Stimulated activated naive CD8-positive, alpha-beta T cell treated with anti-CD3 and anti-CD28 coated beads, Interleukin-15, Interleukin-2, amounts not matched to agents 100 ng/mL and 50 ng/mL, for 24 hours (primary cell): ENCODE results near the gene DRC3.

Experiments
- H3K27ac Mint-ChIP-seq: one replicate; pipeline ENCODE4 v1.8.0; 2021; ENCODE audit warnings: mild to moderate bottlenecking, mixed read lengths
- H3K27me3 Mint-ChIP-seq: one replicate; pipeline ENCODE4 v1.8.0; 2021; ENCODE audit warnings: mixed read lengths
- H3K36me3 Mint-ChIP-seq: one replicate; pipeline ENCODE4 v1.8.0; 2021; ENCODE audit warnings: low read depth, mixed read lengths
- H3K4me1 Mint-ChIP-seq: one replicate; pipeline ENCODE4 v1.8.0; 2021; ENCODE audit warnings: low read depth, mixed read lengths
- H3K4me3 Mint-ChIP-seq: one replicate; pipeline ENCODE4 v1.8.0; 2021; ENCODE audit warnings: mild to moderate bottlenecking, mixed read lengths
- H3K9me3 Mint-ChIP-seq: one replicate; pipeline ENCODE4 v1.8.0; 2021; ENCODE audit warnings: mixed read lengths

DRC3 gene

GRCh38 chr17:18043491-18043890, 70.8 kb downstream of the DRC3 start:
- H3K4me3 Mint-ChIP-seq: no peak overlapping the region
- H3K4me1 Mint-ChIP-seq: peaks cover 27% of the 10 kb centered on the region

GRCh38 chr17:18044609-18045008, 71.9 kb downstream of the DRC3 start:
- Mint-ChIP-seq H3K4me1 (peaks cover 23% of the 10 kb centered on the region), H3K9me3 (no peaks in the 10 kb centered on the region), H3K36me3 (peaks cover 11% of the 10 kb centered on the region), H3K27ac (no peak overlapping the region), H3K4me3 (no peak overlapping the region), H3K27me3 (no peaks in the 10 kb centered on the region)

More at GRCh38 chr17:18043491-18043890, 70.8 kb downstream of the DRC3 start:
- Mint-ChIP-seq H3K27me3 (no peaks in the 10 kb centered on the region), H3K27ac (no peak overlapping the region), H3K9me3 (no peaks in the 10 kb centered on the region), H3K36me3 (peaks cover 15% of the 10 kb centered on the region)

- no peak overlapping the region for H3K4me3 Mint-ChIP-seq
- H3K9me3 Mint-ChIP-seq: no peaks in the 10 kb centered on the region
- H3K27ac Mint-ChIP-seq: no peak overlapping the region
- H3K27me3 Mint-ChIP-seq: no peaks in the 10 kb centered on the region
- H3K36me3 Mint-ChIP-seq: peaks cover 11% of the 10 kb centered on the region
- peaks cover 14% of the 10 kb centered on the region for H3K4me1 Mint-ChIP-seq
Observed at GRCh38 chr17:18045691-18046350, 73.2 kb downstream of the DRC3 start.

- Mint-ChIP-seq H3K27ac (no peak overlapping the region), H3K4me1 (no peaks in the 10 kb centered on the region)
Observed at GRCh38 chr17:18055597-18055996, 82.9 kb downstream of the DRC3 start.

GRCh38 chr17:18056214-18056613, 83.6 kb downstream of the DRC3 start:
- peaks cover 43% of the 10 kb centered on the region for H3K36me3 Mint-ChIP-seq
- H3K4me3 Mint-ChIP-seq: no peak overlapping the region
- H3K9me3 Mint-ChIP-seq: no peaks in the 10 kb centered on the region
- no peaks in the 10 kb centered on the region for H3K27me3 Mint-ChIP-seq
- no peaks in the 10 kb centered on the region for H3K4me1 Mint-ChIP-seq
- H3K27ac Mint-ChIP-seq: no peak overlapping the region

More at GRCh38 chr17:18055597-18055996, 82.9 kb downstream of the DRC3 start:
- no peak overlapping the region for H3K4me3 Mint-ChIP-seq
- H3K27me3 Mint-ChIP-seq: no peaks in the 10 kb centered on the region
- H3K36me3 Mint-ChIP-seq: peaks cover 43% of the 10 kb centered on the region
- H3K9me3 Mint-ChIP-seq: no peaks in the 10 kb centered on the region

GRCh38 chr17:18059283-18059682, 86.6 kb downstream of the DRC3 start:
- no peak overlapping the region for H3K27ac Mint-ChIP-seq
- H3K4me1 Mint-ChIP-seq: no peaks in the 10 kb centered on the region
- H3K27me3 Mint-ChIP-seq: no peaks in the 10 kb centered on the region
- peaks cover 40% of the 10 kb centered on the region for H3K36me3 Mint-ChIP-seq
- H3K9me3 Mint-ChIP-seq: no peaks in the 10 kb centered on the region
- H3K4me3 Mint-ChIP-seq: no peak overlapping the region

- Mint-ChIP-seq H3K4me3 (no peak overlapping the region), H3K9me3 (no peaks in the 10 kb centered on the region), H3K27me3 (no peaks in the 10 kb centered on the region), H3K4me1 (no peaks in the 10 kb centered on the region), H3K36me3 (peaks cover 10% of the 10 kb centered on the region), H3K27ac (no peak overlapping the region)
Observed at GRCh38 chr17:18064053-18064452, 91.4 kb downstream of the DRC3 start.

GRCh38 chr17:18065546-18065945, 92.9 kb downstream of the DRC3 start:
- Mint-ChIP-seq H3K27me3 (no peaks in the 10 kb centered on the region), H3K4me1 (no peaks in the 10 kb centered on the region), H3K4me3 (no peak overlapping the region), H3K27ac (no peak overlapping the region), H3K36me3 (peaks cover 4% of the 10 kb centered on the region), H3K9me3 (no peaks in the 10 kb centered on the region)
